ENCODE results near the gene ANXA10.
"Not testable (repeated sequence)": the region's sequence is repeated elsewhere in the genome, so short reads cannot be mapped to it uniquely, and the experiment has no call there.

The ANXA10 gene

DNA sequence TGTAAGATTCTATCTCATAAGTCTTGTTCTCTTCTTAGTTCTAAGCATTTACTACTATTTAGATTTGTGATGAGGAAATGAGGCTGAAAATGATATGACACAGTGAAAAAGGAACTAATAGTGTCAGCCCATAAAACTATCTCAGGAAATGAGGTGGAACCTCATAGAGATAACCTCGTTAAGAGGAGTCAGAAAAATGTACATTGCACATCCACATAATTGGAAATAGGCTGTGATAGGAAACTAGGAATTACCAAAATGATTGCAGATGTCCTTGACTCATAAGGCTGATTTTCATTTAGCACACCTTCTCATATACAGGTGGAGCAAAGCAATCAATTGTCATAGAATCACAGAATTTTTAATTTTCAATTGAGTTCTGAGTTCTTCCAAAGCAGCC lies 26.8 kb downstream of the ANXA10 start:
- no peak for DNase-seq (ENCODE audit: low read depth in 2 of 2)

DNA sequence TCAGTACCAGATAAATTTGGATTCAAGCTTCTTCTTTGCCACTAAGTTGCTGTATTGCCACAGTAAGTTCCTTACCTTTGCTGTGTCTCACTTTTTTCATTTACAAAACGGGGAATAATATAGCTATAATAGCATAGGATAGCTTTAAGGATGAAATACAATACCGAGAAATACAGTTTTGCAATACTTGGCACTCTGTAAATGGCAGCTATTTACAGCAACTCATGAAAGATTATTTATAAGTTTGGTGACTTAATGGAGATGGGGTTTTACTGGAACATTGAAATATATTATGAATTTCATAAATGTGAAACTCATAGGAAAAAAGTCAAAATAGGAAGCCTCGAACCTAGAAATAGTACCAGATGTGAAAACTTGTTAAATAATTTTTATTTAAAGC lies 27.6 kb downstream of the ANXA10 start:
- DNase-seq (ENCODE audit: low read depth in 2 of 2): no peak

DNA sequence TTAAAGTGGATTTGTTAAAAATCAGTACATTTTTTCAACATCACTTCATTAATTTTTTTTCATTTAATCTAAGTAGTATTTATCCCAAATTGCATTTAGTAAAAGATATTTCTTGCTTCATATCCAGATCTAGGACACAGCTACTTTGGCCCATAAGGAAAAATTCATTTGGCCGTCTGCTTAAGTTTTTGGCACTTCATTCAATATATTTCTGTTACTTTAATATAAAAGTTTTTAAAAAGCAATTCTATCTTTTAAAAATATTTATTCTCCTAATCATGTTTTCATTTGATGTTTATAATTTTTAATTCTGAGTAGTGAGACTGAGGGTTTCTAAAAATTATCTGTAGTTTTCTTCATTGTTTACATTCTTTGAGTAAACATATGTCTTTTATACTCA lies 28.5 kb downstream of the ANXA10 start:
- no peak for DNase-seq (ENCODE audit: low read depth in 2 of 2)

DNA sequence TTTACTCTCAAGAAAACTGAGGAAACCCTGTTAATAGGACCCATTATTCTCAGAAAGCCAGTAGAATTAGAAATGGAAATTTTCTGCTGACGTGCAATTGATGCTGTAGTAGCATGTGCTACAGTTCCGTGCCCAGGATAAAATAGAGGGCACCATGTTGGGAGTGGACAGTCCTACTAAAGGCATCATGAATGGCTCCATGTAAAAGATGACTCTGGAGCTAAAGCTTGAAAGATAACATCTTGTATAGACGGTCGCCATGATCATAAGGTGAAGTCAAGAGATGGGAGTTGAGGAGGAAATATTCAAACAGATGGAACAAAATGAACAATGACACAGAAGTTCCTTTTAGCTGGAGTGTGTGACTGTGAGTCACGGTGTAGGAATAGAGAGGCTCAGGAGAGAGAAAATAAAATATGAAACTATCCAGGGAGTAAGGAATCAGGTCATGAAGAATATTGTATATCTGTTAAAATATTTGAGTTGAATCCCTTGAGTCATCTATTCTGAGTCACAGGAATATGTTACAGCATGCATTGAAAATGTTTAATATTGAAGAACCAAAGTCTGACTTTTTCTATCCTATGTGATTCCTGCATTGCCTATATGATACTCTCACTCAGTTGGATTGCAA lies 31.8 kb downstream of the ANXA10 start:
- no peak for DNase-seq (ENCODE audit: low read depth in 2 of 2)

DNA sequence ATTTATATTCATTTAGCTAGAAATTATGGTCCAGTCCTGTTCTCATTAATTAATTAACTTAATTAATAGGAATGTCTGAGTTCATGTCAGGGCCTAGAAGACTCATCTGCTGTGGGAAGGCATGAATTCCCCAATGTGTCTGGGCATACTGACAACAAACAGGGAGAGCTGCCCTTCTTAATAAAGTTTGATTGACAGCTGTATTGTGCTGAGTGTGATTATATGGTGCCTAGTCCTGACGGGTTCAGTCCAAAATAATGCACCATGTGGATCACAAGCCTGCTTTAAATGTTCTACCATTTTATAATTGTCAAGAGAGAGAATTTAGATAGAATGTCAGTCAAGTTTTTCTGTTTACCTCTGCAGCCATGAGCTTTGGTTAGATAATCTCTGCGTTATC lies 34.6 kb downstream of the ANXA10 start:
- DNase-seq (ENCODE audit: low read depth in 2 of 2): no peak

DNA sequence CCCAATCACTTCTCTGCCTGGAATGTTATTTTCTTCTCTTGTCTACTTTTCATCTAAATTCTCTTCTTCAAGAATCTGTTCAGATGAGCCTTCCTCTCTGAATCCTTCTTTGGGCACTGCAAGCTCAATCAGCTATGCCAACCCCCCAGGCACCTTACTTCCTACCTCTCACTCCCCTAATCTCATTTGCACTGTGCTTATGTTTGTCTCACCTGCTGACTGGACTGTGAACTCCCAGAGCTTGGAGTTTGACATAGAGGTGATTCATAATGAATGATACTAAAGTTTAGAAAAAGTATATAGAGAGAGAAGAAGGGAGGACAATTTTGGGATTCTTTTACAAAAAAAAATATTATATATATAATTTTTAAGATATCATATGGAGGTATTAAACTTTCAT lies 36.3 kb downstream of the ANXA10 start:
- no peak for DNase-seq (ENCODE audit: low read depth in 2 of 2)

DNA sequence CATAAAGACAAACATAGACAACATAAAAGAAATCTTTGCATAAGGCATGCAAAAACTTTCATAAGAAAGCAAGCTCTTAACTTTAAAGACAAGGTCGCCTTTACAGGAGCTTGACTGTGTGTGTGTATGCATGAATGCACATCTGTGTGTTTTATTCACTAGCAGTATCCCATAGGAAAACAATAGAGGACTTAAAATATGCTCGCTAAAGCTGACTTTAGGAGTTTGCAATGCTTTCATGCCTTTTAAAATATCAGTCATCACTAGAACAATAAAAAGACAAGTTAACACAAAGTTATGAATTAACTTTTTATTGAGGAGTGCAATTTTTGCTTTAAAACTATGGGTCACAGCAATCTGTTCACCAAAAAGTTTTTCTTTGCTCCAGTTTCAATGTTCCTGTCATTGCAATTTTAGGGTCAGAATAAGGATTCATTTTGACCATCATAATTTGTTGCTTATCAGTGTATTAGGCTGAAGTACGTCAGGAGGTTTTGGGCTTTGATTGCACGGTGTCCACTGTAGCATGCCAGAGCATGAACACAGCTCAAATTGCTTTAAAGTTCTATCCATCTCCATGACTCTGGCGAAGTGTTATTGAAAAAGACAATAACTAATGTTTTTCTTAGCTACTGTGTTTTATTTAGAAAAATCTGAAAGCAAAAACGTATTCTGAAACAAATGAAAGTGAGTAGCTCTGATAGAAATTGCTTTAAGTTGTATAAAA lies 36.9 kb downstream of the ANXA10 start:
- no peak for DNase-seq (ENCODE audit: low read depth in 2 of 2)

DNA sequence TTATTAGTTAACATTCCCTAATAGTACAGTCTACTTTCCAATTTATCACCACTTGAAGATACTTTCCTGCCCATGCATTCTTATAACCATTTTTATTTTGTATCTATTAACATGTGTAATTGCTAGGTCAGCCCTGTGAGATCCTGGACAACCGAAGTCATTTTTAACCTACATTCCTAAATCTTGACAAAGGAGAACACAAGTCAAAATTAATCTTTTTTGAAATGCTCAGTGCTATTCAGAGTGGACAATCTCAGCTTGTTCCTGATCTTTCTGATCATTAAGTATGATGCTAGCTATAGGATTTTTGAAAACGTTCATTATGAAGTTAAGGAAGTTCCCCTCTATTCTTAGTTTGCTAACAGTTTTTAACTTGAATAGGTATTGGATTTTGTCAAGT lies 37.5 kb downstream of the ANXA10 start:
- no peak for DNase-seq (ENCODE audit: low read depth in 2 of 2)

DNA sequence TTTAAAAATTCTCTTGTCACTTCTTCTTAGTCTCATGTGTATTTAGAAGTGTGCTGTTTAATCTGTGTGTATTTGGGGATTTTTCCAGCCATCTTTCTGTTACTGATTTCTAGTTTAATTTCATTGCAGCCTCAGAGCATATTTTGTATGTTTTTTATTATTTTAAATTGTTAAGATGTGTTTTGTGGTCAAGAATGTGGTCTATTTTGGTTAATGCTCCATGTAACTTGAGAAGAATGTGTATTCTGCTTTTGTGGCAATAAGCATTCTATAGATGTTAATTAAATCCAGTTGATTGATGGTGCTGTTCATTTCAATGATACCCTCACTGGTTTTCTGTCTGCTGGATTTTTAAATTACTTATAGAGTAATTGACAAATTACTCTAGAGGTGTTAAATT lies 38.9 kb downstream of the ANXA10 start:
- DNase-seq (ENCODE audit: low read depth in 2 of 2): no peak

DNA sequence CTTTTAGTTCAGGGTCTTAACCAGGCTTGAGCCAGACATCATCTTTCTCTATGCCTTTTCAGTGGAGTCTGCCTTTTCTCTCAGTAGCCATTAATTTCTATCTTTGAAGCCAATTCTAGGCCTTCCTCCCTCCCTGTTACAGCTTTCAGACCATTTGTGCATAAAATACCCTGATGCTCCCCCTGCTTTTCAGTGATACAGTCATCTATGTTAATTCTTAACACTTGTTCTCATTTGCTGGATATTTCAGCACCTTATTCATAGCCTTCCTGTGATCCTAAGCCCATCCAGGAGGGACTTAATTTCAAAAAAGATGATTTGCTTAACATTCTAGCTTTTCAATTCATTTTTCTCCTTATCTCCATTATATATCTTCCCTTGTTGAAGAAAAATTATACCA lies 42.3 kb downstream of the ANXA10 start:
- DNase-seq (ENCODE audit: low read depth in 2 of 2): no peak

DNA sequence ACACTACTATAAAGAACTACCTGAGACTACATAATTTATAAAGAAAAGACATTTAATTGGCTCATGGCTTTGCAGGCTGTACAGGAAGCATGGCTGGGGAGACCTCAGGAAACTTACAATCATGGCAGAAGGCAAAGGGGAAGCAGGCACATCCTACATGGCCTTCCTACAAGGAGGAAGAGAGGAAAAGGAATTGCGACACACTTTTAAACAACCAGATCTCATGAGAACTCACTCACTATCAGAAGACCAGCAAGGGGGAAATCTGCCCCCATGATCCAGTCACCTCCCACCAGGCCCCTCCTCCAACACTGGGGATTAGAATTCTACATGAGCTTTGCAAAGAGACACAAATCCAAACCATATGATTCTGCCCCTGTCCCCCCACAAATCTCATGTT lies 43.5 kb downstream of the ANXA10 start:
- DNase-seq (ENCODE audit: low read depth in 2 of 2): not testable (repeated sequence)

DNA sequence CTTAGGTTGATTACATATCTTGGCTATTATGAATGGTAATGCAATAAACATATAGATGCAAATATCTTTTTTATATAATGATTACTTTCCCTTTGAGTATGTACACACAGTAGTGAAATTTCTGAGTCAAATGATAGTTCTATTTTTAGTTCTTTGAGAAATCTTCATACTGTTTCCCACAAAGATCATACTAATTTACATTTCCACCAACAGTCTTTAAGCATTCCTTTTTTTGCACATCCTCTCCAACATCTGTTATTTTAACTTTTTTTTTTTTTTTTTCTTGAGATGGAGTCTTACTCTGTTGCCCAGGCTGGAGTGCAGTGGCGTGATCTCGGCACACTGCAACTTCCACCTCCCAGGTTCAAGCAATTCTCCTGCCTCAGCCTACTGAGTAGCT lies 45.4 kb downstream of the ANXA10 start:
- not testable (repeated sequence) for DNase-seq (ENCODE audit: low read depth in 2 of 2)

DNA sequence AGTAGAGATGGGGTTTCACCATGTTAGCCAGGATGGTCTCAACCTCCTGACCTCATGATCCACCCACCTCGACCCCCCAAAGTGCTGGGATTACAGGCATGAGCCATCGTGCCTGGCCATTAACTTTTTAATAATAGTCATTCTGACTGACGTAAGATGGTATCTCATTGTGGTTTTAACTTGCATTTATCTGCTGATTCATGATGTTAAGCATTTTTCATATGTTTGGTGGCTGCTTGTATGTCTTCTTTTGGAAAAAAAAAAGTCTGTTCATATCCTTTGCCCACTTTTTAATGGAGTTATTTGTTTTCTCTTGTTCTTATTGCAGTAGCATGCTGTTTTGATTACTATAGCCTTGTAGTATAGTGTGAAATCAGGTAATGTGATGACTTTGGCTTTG lies 45.8 kb downstream of the ANXA10 start:
- DNase-seq (ENCODE audit: low read depth in 2 of 2): no peak

DNA sequence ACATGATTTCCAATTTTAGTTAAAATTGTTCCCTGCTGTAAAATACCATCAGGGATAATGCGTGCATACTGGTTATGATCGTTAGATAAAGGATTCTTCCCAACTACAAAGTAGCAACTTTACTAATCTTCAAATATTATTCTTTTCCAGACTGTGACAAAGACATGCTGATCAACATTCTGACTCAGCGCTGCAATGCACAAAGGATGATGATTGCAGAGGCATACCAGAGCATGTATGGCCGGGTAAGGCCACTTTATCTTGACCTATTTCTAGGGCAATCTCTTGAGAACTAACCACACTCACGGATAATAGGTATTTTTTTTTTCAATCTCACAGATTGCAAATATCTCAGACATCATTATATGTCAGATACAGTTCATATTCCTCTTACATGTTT lies 47.0 kb downstream of the ANXA10 start:
- no peak for DNase-seq (ENCODE audit: low read depth in 2 of 2)

DNA sequence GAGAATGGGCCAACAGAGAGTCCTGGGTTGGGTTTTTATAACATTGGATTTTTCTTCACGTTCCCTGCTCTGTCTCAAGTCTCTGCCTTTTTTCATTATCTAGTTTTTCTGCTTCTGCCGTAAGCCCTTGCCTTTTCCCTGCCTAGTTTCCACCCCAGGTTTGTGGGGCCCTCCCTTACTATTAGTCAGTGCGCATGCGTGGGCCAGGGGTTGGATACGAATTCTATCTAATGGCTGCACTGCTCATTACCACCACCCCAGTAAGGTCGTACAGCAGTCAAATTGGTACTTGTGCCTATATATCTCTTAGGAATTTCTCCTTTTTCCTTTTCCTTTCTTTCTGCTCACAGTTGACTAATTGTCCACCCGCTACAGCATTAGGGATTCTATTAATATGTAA lies 49.4 kb downstream of the ANXA10 start:
- DNase-seq (ENCODE audit: low read depth in 2 of 2): no peak

DNA sequence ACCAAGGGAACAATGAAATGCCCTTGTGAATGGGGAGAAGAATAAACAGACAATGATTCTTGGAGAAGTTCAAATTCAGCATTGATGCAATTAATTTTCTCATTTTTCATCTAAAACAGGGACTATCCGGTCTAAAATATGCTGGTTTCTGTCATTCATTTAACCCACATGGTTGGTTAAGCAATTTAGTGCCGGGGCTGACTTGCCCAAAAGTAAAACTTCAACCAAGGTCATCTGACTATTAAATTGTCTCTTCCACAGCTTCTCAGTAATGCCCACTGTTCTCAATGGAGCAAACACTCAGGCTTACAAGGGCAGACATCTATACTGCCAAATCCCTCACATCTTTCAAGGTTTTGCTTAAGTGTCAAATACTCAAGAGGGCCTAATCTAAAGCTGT lies 51.3 kb downstream of the ANXA10 start:
- no peak for DNase-seq (ENCODE audit: low read depth in 2 of 2)

DNA sequence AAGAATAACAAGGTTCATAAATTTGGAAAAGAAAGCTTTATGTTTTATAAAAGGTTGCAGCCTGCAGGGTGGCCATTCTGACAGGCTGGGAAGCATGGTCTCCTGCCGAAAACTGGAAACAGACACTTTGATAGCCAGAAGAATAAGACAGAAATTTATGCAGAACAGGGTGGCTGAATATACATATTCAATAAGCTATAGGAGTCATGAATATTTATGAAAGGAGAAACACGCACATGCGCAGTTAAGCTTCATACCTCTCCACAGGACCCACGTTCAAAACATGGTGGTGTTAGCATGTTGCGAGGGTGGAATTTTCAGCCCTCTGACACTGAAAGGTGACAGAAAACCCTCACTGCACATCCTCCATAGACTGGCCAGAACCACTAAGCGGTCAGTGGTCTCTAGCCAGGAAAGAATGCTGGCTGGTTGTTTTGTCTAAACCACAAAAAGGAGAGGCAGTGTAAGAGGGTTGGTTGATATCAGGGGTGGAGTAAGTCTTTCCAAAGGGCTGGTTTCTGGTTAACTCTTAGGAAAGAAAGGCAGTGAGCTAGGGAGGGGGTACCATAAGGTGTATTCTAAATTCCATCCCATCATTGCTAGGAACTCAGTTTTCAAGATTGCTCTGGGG lies 58.2 kb downstream of the ANXA10 start:
- no peak for DNase-seq (ENCODE audit: low read depth in 2 of 2)

DNA sequence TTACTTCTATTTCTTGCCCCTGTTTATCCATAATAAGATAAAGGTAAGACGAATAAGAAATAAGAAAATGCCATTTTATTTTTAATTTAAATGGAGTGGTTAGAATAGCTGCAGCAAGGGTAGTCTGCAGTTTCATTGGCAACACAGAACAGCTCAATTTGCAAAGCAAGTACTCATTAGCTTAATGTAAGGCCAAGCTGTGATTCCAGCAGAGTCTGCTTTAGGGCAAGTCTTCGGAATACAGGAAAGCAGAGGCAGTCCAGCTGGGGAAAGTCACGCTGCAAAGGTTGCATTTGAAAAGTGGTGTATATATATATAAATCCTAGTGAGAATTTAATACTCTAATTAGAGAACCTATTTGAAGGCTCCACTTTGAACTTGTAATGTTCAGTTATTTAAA lies 59.0 kb downstream of the ANXA10 start:
- DNase-seq (ENCODE audit: low read depth in 2 of 2): no peak

DNA sequence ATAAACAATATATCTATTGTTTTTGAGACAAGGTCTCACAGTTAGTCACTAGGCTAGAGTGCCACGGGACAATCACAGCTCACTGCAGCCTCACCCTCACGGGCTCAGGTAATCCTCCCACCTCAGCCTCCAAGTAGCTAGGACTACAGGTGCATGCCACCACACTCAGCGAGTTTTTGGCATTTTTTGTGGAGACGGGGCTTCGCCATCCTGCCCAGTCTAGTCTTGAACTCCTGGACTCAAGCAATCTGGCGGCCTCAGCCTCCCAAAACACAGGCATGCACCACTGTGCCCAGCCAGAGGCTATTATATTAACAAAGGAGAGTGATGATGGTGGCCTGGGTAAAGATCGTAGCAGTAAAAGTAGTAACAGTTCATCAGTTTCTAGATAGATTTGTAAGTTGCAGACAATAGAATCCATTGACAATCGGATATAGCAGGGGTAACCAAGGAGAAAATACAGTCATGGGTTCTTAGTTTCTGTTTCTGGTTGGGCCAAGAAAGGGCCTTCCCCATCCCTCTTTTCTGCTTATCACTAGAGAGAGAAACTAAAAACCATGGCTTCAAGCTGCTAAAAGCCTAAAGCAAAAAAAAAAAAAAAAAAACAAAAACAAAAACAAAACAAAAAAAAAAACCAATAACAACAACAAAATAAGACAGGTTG lies 60.6 kb downstream of the ANXA10 start:
- DNase-seq (ENCODE audit: low read depth in 2 of 2): no peak

DNA sequence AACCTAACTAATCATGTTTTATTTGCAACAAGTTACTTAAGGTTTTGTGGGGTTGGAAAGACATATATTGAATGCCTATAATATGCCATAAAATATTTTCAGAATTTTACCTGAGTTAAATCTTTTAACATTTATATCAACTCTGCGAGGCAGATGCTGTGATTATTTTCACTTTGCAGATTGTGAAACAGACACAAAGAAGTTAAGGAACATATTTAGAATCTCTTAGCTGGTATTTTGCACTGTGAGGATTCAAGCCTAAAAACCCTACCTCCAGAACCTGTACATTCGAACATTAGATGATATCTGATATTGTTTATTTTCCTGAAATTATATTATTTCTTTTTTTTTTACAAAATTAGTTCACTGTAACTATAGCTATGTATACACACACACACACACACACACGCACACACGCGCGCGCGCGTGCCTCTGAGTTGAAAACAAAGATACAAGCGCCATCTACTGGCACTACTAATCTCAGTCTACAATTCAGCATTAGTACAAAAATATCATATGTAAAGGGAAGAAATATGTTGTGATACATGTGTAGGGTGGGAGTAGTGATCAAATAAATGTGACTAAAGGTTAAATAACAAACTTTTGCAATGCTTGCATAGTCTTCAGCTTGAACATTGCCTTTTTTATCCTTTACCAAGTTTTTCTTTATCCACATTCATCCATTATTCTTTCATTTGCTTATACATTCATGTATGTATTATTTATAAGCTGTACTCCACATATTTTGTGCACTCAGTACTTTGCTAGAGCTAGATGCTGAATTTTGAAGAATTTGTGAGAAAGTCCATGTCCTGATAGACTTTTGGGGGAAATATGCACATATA lies 61.5 kb downstream of the ANXA10 start:
- DNase-seq (ENCODE audit: low read depth in 2 of 2): peak; percentile 29 to 36

DNA sequence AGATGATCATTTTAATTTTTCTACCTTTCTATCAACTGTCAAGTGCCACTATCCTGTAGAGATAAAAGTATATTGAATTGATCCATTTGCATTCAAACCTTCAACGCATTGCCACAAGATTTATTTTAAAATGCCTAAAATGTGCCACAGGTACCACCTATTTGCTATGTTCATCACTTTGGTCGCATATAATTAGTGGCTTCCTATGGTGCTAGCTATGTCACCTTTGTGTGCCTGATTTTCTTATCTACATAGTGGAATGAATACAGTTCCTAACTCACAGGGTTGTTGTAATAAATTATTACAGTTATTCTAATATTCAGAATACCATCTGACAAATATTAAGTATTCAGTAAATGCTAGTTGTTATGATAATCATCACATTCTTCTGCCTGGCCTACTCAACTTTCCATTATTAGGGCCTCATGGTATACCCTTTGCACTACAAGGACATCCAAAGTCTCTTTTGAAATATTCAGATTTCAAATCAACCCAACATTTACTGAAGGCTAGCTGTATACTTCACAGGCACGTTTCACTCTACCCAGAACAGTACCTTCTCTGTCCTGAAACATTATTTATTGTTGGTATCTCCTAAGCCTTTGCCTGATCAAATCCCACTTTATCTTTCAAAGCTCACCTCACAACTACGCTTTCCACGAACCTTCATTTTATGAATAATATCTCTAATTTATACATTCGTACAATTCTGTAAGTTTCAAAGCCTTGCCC lies 62.4 kb downstream of the ANXA10 start:
- DNase-seq (ENCODE audit: low read depth in 2 of 2): no peak

Measured in stimulated activated CD8-positive, alpha-beta memory T cell treated with anti-CD3 and anti-CD28 coated beads, Interleukin-2, amount 100 ng/mL, for 48 hours (primary cell).